ENCODE results near the gene SUPT5H.

The SUPT5H gene

DNA sequence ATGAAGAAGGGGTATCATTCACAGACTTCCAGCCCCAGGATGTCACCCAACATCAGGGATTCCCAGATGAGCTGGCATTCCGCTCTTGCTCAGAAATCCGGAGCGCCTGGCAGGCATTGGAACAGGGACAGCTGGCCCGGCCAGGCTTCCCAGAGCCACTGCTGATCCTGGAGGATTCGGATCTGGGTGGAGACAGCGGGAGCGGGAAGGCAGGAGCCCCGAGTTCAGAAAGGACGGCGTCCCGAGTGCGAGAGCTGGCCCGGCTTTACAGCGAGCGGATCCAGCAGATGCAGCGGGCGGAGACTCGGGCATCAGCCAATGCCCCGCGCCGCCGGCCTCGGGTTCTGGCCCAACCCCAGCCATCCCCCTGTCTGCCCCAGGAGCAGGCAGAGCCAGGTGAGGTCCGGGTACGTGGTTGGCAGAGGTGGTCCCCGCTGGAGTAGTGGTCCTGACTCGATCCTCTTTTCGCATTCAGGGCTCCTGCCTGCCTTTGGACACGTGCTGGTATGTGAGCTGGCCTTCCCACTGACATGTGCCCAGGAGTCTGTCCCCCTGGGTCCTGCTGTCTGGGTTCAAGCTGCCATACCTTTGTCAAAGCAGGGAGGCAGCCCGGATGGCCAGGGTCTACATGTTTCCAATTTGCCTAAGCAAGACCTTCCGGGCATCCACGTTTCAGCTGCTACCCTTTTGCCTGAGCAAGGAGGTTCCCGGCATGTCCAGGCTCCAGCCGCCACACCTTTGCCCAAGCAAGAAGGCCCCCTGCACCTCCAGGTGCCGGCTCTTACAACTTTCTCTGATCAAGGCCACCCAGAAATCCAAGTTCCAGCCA lies 21.9 kb upstream of the SUPT5H start:
- DNase-seq (ENCODE audit: low read depth in 4 of 4, low spot score in 1 of 4) = no peak

DNA sequence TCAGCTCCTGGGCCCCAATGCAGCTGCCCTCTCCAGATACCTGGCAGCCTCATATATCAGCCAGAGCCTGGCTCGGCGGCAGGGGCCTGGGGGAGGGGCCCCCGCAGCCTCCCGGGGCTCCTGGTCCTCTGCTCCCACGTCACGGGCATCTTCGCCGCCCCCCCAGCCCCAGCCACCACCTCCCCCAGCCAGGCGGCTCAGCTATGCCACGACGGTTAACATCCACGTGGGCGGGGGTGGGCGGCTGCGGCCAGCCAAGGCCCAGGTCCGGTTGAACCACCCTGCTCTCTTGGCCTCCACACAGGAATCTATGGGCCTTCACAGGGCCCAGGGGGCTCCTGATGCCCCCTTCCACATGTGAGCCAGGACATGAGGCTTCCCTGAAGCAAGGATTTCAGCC lies 20.4 kb upstream of the SUPT5H start:
- no peak for DNase-seq (ENCODE audit: low read depth in 4 of 4, low spot score in 1 of 4)

DNA sequence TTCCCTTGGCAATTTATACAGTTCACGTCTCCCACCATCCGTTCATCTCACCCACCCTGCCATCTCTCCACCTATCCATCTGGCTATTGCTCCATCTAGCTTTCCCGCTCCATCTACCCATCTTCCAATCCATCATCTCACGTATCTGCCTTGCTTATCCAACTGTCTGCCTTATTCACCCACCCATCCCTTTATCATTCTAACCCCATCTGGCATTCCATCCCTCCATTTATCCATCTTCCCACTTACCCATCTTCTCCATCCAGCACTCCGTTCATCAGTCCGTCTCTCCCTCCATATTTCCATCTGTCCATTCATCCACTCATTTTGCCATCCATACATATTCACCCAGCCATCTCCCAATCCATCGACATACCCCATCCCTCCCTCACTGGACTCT lies 19.6 kb upstream of the SUPT5H start:
- DNase-seq (ENCODE audit: low read depth in 4 of 4, low spot score in 1 of 4) = no peak

DNA sequence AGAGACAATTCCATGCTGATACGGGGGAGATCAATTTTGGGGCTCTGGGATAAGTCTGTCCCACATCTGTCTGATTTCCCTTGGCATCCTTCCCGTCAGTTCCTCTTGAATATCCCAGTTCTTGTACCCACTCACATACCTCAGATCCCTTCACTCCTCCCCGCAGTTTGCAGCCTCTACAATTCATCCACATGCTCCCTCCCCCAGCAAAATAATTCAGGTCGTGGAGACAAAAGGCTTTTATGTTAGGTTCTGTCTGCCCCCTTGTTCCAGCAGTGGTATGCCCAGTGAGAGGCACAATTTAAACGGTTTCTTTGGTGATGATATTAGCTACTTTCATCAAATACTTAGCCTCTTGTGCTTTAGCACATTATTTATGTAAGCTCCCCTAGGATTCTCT lies 19.2 kb upstream of the SUPT5H start:
- DNase-seq (ENCODE audit: low read depth in 4 of 4, low spot score in 1 of 4) = no peak

DNA sequence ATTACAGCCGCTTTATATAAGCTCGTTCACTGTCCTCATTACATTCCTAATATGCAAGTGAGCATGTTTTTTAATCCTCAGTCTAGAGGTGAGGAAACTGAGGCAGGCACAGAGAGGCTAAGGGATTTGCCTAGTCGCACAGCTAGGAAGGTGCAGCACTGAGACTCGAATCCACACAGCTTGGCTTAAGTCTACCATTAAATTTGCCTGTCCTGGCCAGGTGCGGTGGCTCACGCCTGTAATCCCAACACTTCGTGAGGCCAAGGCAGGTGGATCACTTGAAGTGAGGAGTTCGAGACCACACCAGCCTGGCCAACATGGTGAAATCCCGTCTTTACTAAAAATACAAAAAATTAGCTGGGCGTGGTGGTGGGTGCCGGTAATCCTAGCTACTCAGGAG lies 17.7 kb upstream of the SUPT5H start:
- DNase-seq (ENCODE audit: low read depth in 4 of 4, low spot score in 1 of 4) = no peak

DNA sequence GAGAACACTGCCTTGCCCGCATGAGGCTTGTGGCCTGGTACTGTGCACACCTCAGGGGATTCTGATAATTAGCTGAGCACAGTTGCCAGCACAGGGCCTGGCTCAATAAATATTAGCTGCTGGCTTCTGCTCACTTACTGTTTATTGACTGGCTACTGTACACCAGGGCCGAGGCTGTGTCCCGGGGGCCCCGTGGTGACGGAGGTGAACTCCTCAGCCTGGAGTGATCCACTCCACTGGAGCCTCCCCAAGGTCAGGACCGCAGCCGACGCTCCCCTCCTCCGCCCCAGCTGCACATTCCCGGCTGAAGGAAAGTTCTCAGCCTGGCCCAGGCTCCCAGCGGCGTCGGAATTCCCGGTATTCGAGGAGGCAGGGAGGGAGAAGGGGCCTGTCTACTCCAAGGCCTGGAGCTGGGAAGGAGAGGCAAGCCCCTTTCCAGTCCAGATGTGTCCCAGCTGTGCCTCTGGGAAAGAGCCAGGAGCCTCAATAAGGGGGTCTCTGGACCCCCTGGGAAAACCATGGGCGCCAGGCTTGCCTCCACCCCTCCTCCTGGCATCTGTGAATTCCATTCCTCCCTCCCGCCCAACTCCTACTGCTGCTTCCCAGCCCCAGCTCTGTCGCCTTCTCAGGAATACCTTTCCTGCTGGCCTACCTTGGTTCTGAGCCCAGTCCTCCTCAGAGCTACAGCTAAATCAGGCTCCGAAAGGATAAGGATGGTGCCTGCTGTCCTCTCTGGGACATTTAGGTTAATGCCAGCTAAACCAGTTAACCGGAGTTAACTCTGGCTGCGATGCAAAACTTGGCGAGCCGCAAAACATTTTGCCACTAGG lies 16.9 kb upstream of the SUPT5H start:
- DNase-seq (ENCODE audit: low read depth in 4 of 4, low spot score in 1 of 4) = no peak

DNA sequence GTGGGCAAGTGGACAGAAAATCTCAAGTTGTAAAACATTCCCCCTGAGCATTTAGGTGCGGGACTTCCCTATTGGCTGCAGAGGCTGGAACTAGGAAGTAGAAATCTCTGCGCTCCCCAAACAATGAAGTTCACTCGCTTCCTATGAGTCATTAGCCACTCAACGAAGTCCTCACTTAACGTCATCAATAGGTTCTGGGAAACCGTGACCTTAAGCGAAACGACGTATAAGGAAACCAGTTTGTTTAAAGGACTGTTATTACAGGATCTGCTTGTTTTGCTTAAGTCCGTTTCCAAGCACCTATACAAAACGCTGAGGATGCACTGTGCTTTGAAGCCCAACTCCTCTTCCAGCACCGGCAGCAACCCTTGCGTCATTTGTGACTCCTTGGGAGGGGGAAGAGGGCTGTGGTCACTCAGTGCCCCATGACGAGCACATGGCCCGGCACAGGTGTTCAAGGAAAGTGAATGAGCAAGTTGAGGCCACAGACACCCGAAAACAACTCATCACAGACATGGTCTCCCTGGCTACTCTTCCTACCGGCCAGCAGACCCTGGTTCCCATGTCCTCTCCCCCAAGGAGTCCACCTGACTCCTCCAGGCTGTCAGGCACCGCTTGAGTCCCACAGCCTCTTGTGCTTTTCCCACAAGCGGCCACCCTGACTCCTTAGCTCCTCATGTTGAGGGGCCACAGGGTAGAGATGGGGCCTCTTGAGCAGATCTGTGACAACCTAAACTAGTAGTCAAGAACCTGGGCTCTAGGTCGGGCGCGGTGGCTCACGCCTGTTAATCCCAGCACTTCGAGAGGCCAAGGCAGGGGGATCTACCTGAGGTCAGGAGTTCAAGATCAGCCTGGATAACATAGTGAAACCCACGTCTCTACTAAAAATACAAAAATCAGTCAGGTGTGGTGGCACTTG lies 14.4 kb upstream of the SUPT5H start:
- DNase-seq (ENCODE audit: low read depth in 4 of 4, low spot score in 1 of 4) = no peak

DNA sequence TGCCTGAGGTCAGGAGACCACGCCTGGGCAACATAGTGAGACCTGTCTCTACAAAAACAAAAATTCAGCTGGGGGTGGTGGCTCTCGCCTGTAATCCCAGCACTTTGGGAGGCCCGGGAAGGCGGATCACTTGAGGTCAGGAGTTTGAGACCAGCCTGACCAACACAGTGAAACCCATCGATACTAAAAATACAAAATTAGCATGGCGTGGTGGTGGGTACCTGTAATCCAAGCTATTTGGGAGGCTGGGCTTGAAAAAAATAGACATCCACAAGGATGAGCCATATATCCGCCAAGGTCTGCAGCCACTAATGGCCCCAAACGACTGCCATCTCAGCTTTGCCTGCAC lies 12.7 kb upstream of the SUPT5H start:
- no peak for DNase-seq (ENCODE audit: low read depth in 4 of 4, low spot score in 1 of 4)

DNA sequence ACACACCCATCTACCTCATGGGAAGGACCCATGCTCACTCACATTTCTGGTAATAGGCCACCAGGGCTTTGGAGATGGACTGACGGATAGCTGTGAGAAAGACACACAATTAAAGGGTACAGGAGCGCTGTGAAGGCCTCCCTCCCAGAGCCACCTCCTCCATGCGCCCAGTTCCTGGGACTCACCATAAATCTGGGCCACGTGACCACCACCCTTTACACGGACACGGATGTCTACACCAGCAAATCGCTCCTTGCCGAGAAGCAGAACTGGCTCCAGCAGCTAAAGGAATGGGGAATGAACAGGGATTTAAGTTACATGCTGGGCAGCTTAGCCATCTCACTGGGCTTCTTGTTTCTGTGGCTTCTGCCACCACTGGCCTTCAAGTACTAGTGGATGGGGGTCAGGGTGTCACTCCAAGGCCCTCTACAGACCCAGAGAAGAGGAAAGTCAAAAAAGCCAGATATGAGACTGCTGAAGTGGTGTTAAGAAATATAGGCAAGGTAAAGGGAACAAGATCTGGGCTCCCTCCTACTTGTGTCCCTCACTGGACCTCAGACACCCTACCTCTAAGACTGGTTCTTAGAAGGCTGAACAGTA lies 11.8 kb upstream of the SUPT5H start:
- DNase-seq (ENCODE audit: low read depth in 4 of 4, low spot score in 1 of 4) = no peak

DNA sequence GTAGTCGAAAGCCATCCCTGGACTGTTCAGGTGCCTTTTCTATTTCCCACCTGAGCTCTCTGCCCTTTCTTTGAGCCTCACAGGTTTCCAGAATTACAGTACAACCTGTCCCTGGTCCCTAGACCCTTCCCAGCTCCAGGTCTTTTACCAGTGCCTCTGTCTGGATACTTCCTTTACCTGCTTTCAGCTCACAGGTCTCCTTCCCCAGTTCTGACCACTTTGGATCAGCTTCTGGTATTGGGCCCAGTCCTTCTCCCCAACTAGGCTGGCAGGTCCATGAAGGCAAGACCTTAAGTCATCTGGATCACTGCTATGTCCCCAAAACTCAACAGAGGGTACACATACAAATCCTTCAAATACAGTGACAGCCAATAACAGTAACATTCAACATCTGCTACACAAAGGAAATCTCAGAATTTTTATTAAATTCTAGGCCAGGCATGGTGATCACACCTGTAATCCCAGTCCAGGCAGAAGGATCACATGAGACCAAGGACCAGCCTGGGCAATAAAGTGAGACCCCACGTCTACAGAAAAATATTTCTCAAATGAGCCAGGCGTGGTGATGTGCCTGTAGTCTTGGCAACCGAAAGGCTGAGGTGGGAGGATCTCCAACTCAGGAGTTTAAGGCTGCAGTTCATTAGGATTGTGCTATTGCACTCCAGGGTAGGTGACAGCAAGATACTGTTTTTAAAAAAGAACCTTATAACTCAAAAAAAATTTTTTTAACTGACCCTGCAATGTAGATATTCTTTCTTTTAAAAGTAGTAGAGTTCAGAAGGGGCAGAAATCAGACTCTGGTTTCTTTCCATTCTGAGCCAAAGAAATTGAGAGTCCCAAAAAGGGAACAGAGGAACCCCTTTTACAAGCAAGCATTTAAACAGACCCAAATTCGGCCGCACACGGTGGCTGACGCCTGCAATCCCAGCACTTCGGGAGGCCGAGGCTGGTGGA lies 11.0 kb upstream of the SUPT5H start:
- no peak for DNase-seq (ENCODE audit: low read depth in 4 of 4, low spot score in 1 of 4)

DNA sequence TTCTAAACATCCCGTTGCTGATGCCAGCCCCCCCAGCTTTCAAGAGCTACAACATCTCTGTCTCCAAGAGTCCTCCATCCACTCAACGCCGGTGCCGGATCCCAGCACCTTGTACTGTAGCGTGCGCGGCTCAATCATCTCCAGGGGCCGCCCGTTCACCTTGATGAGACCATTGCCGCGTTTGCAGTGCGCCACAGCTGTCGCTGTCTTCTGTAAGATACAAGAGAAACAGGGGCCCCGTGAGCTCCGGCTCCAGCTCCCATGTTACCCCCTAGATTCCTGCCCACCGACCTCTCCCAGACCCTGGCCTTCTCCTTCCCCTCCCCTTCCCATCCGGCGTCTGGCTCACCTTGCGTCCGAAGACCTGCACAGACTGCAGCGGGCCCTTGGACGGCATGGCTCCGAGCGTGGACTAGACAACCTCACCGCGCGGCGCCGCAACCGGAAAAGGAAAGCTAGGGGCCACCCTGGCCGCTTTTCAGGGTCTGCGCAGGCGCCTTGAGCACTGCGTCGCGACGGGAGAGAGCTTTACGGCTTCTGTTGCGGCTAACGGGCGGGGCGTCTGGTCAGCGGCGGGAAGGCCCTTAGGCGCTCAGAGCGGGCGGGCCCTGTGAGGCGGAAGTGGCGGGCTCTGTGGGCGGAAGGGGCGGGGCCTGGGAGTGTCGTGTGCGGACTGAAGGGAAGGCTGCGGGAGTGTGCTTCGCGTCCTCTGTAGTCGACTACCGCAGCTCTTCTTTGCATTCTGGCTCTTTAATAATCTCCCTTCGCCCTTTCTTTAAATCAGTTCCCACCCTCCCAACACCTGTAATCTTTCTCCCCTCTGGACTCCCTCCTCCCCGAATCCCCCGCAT lies 9.7 kb upstream of the SUPT5H start, which contains the start of gene RPS16:
RPS16 (minus strand) TSS at position 451 of the 851 bp plus-strand sequence; CDS start at position 397, 54 bp downstream.
- DNase-seq (ENCODE audit: low read depth in 4 of 4, low spot score in 1 of 4) = peak; percentile 98 to 99 (median 99)

DNA sequence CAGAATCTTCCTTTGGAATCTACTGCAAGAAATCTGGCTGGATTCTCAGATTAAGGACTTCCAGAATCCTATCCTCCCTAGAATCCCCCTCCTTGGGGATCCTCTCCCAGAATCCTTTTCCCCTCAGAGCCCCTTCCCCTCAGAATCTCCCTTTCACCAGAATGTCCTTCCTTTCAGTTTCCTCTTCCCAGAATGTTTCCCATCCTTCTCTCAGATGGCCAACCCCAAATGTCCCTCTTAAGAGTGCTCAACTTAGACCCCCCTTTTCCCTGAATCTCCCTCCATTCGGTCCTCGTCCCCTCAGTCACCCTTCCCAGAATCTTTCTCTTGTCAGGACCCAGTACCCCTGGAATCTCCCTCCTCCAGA lies 9.0 kb upstream of the SUPT5H start:
- no peak for DNase-seq (ENCODE audit: low read depth in 4 of 4, low spot score in 1 of 4)

DNA sequence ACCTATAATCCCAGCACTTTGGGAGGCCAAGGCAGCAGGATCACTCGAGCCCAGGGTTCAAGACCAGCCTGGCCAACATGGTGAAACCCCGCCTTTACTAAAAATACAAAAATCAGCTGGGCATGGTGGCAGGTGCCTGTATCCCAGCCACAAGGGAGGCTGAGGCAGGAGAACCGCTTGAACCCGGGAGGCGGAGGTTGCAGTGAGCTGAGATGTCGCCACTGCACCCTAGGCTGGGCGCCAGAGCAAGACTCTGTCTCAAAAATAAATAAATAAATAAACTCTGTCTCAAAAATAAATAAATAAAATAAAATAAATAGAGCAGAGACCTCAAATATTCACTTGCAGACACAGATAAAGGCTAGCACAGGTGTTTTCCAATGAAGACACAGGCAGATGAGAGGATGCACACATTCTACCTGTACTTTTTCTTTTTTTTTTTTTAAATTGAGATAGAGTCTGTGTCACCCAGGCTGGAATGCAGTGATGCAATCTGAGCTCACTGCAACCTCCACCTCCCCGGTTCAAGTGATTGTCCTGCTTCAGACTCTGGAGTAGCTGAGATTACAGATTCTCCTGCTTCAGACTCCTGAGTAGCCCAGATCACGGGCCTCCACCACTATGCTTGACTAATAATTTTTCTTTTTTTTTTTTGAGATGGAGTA lies 7.0 kb upstream of the SUPT5H start:
- DNase-seq (ENCODE audit: low read depth in 4 of 4, low spot score in 1 of 4) = no peak

DNA sequence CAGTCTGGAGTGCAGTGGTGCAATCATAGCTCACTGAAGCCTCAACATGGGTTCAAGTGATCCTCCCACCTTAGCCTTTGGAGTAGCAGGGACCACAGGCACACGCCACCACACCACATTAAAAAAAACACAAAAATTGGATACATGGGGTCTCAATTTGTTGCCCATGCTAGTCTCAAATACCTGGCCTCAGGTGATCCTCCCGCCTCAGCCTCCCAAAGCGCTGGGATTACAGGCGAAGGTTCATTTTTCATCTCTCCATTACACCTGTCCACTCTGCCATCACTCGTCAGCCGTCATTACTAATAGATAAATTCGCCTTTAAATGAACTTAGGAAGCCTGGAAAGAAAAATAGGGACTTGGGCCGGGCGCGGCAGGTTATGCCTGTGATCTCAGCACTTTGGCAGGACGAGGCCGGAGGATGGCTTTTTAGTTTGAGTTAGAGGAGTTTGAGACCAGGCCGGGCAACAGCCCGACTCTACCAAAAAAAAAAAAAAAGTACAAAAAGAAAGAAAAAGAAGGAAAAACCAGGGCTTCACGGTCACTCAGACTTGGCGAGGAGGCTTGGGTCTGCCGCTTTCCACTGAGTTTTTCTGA lies 685 bp upstream of the SUPT5H start:
- DNase-seq (ENCODE audit: low read depth in 4 of 4, low spot score in 1 of 4) = no peak

DNA sequence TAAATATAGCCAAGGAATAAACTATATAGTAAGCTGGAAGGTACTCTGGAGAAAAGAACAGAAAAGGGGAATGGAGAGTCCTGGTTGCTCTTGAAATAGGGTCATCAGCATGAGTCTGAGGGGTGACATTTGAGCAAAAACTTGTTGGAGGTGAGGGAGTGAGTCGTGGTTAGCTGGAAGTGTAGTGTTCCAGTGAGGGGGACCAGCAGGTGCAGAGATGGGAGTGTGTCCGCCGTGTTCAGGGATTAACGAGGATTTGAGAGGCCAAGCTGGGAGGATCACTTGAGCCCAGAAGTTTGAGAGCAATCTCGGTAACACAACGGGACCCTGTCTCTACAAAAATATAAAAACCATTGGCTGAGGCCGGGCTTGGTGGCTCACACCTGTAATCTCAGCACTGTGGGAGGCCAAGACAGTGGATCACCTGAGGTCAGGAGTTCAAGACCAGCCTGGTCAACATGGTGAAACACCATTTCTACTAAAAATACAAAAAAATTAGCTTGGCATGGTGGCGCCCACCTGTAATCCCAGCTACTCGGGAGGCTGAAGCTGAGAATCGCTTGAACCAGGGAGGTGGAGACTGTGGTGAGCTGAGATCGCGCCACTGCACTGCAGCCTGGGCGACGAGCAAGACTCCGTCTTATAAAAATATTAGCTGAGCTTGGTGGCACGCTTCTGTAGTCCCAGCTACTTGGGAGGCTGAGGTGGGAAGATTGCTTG lies 1.1 kb downstream of the SUPT5H start:
- DNase-seq (ENCODE audit: low read depth in 4 of 4, low spot score in 1 of 4) = no peak

DNA sequence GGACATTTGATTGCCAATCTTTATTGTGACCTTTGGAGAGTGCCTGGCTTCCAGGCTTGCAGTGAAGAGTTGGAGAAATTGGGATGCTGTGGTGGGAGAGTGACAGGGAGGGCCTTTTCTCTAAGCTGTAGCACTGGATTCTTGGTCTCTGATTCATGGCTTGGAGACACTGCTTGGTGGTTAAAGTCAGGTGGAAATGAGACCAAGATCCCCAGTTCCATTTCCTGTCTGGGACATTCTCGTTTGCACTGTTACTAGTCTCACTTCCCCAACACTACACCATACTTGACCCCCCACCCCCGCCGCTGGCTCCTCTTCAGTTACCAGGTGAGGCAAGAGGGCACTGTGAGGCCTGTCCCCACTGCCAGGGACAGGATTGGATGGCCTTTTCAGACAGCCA lies 2.9 kb downstream of the SUPT5H start:
- DNase-seq (ENCODE audit: low read depth in 4 of 4, low spot score in 1 of 4) = no peak

DNA sequence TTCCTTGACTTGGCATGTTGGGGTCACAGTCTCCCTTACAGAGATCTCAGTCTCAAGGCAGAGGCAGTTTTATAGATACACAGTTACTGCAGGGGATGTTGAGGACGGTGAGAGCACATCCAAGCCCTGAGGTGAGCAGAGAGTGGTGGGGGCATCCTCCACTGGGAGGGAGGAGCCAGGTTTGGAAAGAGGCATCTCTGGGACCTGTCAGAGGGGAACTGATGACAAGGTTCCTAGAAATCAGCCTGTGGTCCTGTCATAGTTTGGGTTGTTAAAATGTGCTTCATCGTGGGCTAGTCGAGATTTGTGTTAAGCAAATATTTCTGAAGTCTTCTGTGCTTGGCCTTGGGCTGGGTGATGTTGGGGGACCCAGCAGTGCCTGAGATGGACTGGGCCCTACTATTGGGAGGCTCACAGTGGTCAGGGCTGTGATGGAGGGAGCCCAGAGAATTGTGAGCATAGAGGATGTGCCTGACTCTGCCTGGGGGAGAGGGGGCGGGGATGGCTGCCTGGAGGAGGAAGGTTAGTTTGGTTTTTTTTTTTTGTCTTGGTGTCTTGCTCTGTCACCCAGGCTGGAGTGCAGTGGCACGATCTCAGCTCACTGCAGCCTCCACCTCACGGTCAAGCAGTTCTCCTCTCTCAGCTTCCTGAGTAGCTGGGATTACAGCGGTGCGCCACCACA lies 3.9 kb downstream of the SUPT5H start:
- DNase-seq (ENCODE audit: low read depth in 4 of 4, low spot score in 1 of 4) = no peak

Data from stimulated activated CD4-positive, alpha-beta T cell treated with anti-CD3 and anti-CD28 coated beads, Interleukin-1b, Interleukin-23, amount 100 ng/mL, for 24 hours (primary cell).